Measurements from ENCODE around the gene LUC7L3.

- TF ChIP-seq ZNF274 (IDR thresholded peaks at IDR 0.05; ENCODE audit: low read length): no peak
- no peak for TF ChIP-seq ZNF274 (tag by site-specific recombination; IDR thresholded peaks at IDR 0.05; ENCODE audit: borderline replicate concordance)
- no peak for TF ChIP-seq SCRT1 (tag by site-specific recombination; IDR thresholded peaks at IDR 0.05; ENCODE audit: borderline replicate concordance)
- no peak for TF ChIP-seq CTCF (tag by site-specific recombination; IDR thresholded peaks at IDR 0.05)
- no peak for TF ChIP-seq PRDM4 (tag by site-specific recombination; IDR thresholded peaks at IDR 0.05)
- no peak for TF ChIP-seq ZNF76 (tag by site-specific recombination; IDR thresholded peaks at IDR 0.05; ENCODE audit: borderline replicate concordance, low read depth)
- no peak for TF ChIP-seq ZBTB26 (tag by site-specific recombination; optimal IDR thresholded peaks at IDR 0.05)
- TF ChIP-seq ZNF221 (tag by site-specific recombination; IDR thresholded peaks at IDR 0.05; ENCODE audit: borderline replicate concordance): no peak
- no peak for TF ChIP-seq TRIM28 (IDR thresholded peaks at IDR 0.05; ENCODE audit: borderline replicate concordance, low read length)
- no peak for TF ChIP-seq ZFHX2 (tag by site-specific recombination; conservative IDR thresholded peaks at IDR 0.05)
Measured at GRCh38 chr17:50763716-50764475, 44.5 kb downstream of the LUC7L3 start.
